CD4-positive, alpha-beta T cell treated with Interleukin-17A for 4 hours (primary cell): ENCODE results near the gene NR2F2.

Experiments used
- DNase-seq: peaks from one replicate; pipeline ENCODE4 v3.0.0-alpha.2; 2020; ENCODE audit warnings: mixed read lengths

The NR2F2 gene

DNA sequence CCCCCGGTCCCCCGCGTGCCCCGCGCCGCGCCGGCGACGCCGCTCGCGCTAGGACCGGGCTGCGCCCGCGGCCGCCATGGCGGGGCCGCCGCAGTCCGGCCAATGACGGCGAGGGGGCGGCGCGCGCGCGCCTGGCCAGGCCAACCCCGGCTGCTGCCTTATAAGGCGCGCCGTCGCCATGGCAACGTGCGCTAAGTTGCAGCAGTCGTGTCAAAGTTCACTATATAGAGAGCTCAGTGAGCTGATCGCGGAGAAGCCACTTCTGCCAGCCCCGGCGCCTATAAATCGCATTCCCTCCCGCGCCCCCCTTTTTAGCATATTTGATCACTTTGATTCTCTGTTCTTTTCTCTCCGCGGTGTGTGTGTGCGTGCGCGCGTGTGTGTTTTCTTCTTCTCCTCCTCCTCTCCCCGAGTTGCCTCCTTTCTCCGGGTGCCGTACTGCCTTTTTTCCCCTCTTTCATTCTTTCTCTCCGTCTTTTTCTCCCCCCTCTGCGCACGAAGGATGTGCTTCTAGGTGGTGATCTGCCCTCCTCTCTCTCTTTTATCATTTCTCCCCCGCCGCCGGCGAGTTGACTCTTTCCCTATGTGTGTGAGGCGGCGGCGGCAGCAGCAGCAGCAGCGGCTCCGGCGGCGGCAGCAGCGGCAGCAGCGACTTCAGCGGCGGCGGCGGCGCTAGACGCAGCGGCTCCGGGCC lies at the start of gene NR2F2:
Gene NR2F2 (plus strand): TSS at position 251 of the 694 bp plus-strand sequence. CDS start 1,406 bp downstream, outside the sequence.
- peak; percentile 39 for DNase-seq

DNA sequence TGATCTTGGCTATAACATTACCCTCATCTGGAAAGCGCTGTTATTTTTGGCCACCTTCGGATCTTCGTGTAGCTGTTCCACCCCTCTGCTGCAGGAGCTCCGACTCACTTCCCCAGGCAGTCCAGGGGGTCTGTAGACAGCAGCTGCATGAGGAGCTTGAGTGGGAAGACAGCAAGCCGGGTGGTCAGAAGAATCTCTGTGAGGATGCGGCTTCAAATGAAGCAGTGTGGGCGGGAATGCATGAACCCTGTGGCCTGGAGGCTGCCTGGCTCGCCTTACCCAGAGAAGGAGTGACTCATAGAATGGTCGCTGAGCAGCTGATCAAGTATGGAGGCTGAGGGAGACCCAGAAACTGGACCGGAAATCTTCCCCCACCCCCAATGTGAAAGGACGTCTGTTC lies 45.2 kb upstream of the NR2F2 start:
- no peak for DNase-seq

GRCh38 chr15:96285729-96286254 lies 44.7 kb upstream of the NR2F2 start:
- no peak for DNase-seq

DNA sequence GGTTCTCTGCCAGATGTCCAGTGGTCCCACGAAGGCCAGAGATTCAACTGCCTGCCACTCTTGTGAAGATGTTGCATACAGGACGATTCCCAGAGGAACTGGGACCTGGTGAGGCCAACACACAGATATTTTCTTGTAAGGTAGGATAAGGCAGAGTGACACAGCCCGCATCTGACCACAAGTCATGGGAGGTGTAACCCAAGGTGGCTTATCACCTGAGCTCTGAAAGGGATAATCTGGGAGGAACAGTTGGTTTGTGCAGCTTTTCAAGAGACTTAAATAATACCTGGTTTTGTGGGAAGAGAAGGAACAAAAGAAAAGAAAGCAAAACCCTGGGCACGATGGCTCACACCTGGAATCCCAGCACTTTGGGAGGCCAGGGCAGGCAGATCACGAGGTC lies 39.8 kb upstream of the NR2F2 start:
- DNase-seq, result no peak

DNA sequence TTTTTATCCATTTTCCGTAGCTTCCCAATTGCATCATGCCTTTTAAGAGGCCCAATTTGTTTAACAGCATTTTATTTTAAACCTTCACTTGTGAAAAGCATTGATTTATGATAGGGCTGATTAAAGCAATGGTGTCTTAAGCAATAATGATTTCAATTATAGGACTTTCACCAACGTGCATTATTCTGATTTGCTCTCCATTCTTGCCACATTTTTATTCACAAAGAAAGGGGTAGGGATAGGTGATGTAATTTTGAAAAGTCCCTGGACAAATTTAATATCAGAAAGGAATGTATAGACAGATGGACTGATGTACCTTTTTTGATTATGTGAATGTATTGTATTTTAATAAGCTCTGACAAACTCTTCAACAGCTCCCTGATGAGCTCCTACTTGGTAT lies 37.9 kb upstream of the NR2F2 start:
- no peak for DNase-seq

DNA sequence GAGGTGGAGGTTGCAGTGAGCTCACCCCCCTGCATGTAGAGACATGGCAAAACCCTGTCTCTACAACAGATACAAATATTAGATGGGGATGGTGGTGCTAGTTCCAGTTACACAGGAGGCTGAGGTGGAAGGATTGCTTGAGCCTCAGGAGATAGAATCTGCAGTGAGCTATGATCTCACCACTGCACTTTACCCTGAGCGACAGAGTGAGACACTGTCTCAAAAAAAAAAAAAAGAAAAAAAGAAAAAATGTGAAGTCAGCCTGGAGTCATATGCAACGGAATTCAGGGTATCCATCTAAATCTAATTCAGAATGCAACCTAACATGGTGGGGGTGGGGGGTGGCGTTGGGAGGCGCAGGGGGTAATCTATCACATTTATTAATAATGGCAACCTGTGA lies 37.1 kb upstream of the NR2F2 start:
- DNase-seq, result no peak

DNA sequence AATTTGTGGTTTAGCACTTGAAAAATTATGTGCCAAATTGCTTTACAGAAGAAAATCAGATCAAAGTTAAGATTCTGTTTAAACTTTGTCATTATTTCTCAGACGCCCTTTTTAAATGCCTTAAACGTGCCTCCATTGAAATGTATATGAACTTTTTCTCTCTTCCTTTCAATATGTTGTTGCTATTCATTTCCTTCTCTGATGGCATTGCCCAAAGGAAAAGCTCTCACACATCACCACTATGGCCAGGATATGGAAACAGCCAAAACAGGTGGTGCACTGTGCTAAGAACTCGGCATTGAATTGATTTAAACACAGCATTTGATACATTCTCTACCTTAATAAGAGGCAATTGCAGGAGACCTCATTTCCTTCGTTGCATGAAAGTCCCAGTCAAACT lies 35.7 kb upstream of the NR2F2 start:
- DNase-seq, result no peak

- DNase-seq, result no peak
Observed at GRCh38 chr15:96296264-96296663, 34.2 kb upstream of the NR2F2 start.

DNA sequence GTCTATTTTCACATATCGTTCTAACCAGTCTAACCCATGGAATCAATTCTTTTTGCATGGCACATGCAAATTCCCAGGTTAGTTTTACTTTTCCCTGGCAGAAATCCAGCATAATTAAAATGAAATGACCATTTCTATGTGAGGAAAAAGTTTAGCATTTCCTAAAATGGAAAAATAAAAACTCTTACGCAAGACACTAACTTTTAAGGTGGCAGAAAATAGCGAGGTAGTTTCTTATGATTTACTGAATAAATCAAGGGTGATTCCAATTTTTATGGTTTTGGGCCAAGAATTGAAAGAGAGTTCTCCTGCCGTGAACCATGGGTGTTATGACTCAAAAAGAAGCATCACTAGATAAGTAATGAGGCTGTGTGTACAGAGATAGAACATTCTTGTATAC lies 32.7 kb upstream of the NR2F2 start:
- DNase-seq, result no peak

DNA sequence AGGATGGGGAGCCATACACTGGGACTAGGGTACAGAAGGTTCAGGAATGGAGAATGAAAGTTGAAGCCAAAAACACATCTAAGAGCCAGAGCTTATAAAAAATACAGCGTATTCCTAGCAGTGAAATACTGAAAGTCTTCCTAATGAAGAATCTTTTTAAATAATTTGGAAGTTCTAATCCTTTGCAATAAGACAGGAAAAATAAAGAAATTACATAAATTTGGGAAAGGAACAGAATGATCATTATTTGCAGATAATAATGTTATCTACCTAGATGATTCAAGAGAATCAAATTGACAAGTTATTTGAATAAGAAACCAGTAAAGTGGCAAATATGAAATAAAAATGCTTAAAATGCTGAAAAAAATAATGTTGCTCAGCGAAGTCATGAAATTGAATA lies 32.3 kb upstream of the NR2F2 start:
- no peak for DNase-seq

GRCh38 chr15:96300836-96301235 lies 29.7 kb upstream of the NR2F2 start:
- DNase-seq, result no peak

GRCh38 chr15:96303503-96304056 lies 26.9 kb upstream of the NR2F2 start:
- no peak for DNase-seq

DNA sequence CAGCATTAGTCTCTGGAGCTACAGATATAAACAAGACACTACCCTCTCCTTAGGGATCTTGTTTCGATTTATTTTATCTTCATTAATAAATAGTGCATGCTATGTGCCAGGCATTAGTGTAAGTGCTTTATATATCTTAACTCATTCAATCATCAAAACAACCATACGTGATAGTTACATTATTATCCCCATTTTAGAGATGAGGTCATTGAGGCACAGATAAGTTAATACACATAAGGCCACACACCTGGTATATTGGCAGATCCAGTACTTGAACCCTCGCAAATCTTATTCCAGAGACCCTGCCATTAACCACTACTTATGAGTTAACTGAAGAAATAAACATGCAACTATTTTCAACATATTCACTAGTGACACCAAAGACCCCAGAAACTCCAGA lies 25.7 kb upstream of the NR2F2 start:
- DNase-seq, result no peak

GRCh38 chr15:96306321-96306720 lies 24.2 kb upstream of the NR2F2 start:
- no peak for DNase-seq

GRCh38 chr15:96307856-96308394 lies 22.6 kb upstream of the NR2F2 start:
- DNase-seq, result no peak

- no peak for DNase-seq
Observed at GRCh38 chr15:96309143-96309660, 21.3 kb upstream of the NR2F2 start.

DNA sequence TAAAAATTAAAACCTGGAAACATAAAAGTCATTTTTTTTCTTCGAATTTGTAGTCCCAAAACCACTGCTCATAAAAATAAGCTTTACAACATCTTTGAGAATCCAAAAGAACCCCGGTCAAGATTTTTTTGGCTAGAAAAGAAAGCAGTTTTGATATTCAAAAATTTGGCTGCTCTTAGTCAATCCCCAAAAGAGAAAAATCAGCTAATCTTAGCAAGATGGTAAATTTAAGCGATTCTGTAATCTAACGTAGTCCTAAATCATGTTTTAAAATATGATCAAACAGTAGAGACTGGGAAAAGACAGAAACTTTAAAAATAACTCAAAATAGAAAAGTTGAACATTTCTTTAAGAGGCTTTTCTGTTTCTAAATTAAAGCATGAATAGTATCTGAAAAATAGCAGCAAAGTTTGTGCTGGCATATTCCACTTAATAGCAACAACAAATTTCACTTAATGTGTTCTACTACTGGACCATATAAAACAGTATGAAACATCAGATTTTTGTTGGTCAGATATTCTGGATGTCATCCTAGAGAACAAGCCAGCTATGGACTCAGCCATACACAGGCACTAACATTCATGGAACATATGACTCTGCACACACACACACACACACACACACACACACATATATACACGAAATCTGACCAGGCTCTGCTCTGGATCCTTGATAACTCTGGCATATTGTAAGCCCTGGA lies 19.1 kb upstream of the NR2F2 start:
- no peak for DNase-seq

- DNase-seq, result no peak
Observed at GRCh38 chr15:96311956-96312294, 18.6 kb upstream of the NR2F2 start.

- DNase-seq, result no peak
Observed at GRCh38 chr15:96312641-96313335, 17.7 kb upstream of the NR2F2 start.

DNA sequence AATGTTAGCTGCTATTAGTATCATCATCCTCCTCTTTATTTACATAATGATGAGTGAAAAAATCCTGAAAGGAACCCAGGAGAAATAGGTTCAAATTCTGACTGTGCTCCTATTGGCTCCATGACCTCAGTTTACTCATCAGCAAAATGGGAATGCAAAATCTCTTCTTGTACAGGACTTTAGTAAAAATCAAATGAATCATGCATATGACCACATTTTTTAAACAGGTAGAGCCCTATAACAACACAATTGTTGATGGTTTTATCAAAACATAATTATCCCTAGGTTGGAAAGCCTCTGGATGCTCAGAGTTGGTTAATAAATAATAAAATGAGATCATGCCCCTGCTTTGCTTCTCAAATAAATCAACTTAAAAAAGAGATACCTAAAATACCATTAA lies 16.0 kb upstream of the NR2F2 start:
- DNase-seq, result no peak

DNA sequence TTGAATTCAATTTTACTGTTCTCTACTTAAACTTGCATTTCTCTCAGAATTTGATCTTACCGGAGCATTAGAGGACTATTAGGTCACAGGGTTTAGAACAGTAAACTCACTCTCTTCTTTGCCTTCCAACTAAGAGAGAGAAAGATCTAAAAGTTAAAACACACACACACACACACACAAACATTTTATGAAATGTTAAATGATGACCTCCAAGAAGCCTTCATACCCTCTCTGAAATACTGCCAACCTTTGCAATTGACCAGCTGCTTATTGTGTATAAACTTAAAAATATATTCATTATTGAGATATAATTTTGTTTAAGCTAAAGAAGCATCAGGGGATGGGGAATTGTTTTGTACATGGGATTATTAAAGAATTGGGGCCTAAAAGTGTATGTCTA lies 15.5 kb upstream of the NR2F2 start:
- DNase-seq, result no peak

GRCh38 chr15:96316953-96317629 lies 13.4 kb upstream of the NR2F2 start:
- DNase-seq, result no peak

GRCh38 chr15:96320107-96320506 lies 10.4 kb upstream of the NR2F2 start:
- DNase-seq, result no peak
